Esophagus mucosa (tissue), 1 donor: Measurements from ENCODE around the gene UBE2E3. TPM values are rescaled to one million over a fixed set of nuclear protein-coding genes. Genes with fewer than 3 reads are reported as not detected.
A peak's percentile ranks its signal among the peaks of the same experiment; 100 is the strongest.

Experiments used
- ATAC-seq: fragments of 200-7000 bp; cut with Tn5 transposase; one replicate; pipeline ENCODE4 v1.9.1; 2020
- total RNA-seq: library from RNA; stranded (reverse); gene quantifications from one replicate; pipeline ENCODE4 v1.2.4, GENCODE V29; 2023
- donor health status: DM: yes; HTN: yes; CAD: no.

The UBE2E3 gene
- total RNA-seq, 1 donor from 2014 or later = 52.8 TPM

- no peak for ATAC-seq
Measured at GRCh38 chr2:180979749-180980105, 678 bp upstream of the UBE2E3 start.

- ATAC-seq = no peak
Measured at GRCh38 chr2:180980943-180981911, 822 bp downstream of the UBE2E3 start.

GRCh38 chr2:180983468-180984242 is 3.2 kb downstream of the UBE2E3 start:
- peak; percentile 30 for ATAC-seq

GRCh38 chr2:180985771-180986395 is 5.5 kb downstream of the UBE2E3 start:
- ATAC-seq = no peak

- ATAC-seq = no peak
Measured at GRCh38 chr2:180987146-180987545, 6.7 kb downstream of the UBE2E3 start.

- no peak for ATAC-seq
Measured at GRCh38 chr2:180990337-180990736, 9.9 kb downstream of the UBE2E3 start.

GRCh38 chr2:180990794-180991193 is 10.4 kb downstream of the UBE2E3 start:
- no peak for ATAC-seq

GRCh38 chr2:180991361-180991760 is 11.0 kb downstream of the UBE2E3 start:
- ATAC-seq = no peak

- no peak for ATAC-seq
Measured at GRCh38 chr2:180991820-180992219, 11.4 kb downstream of the UBE2E3 start.

GRCh38 chr2:180992994-180993393 is 12.6 kb downstream of the UBE2E3 start:
- no peak for ATAC-seq

- ATAC-seq = no peak
Measured at GRCh38 chr2:180999274-180999964, 19.0 kb downstream of the UBE2E3 start.

GRCh38 chr2:181004647-181005325 is 24.4 kb downstream of the UBE2E3 start:
- ATAC-seq = no peak

- ATAC-seq = no peak
Measured at GRCh38 chr2:181005326-181005655, 24.9 kb downstream of the UBE2E3 start.

GRCh38 chr2:181005809-181006208 is 25.4 kb downstream of the UBE2E3 start:
- ATAC-seq = no peak

- ATAC-seq = no peak
Measured at GRCh38 chr2:181007086-181007837, 26.9 kb downstream of the UBE2E3 start.

GRCh38 chr2:181008407-181008806 is 28.0 kb downstream of the UBE2E3 start:
- ATAC-seq = no peak

GRCh38 chr2:181021199-181021789 is 40.9 kb downstream of the UBE2E3 start:
- ATAC-seq = no peak

- ATAC-seq = no peak
Measured at GRCh38 chr2:181022652-181023051, 42.2 kb downstream of the UBE2E3 start.

- no peak for ATAC-seq
Measured at GRCh38 chr2:181025004-181025403, 44.6 kb downstream of the UBE2E3 start.

GRCh38 chr2:181036445-181036844 is 56.0 kb downstream of the UBE2E3 start:
- ATAC-seq = no peak
